HCT116 (cell line): ENCODE results near the gene MERTK. TPM values are rescaled to one million over a fixed set of nuclear protein-coding genes. Genes with fewer than 3 reads are reported as not detected.

ENCODE experiments used
- ATAC-seq: fragments of 200-7000 bp; cut with Tn5 transposase; 2 replicates; pipeline ENCODE4 v1.9.1; 2020; ENCODE audit warnings: mild to moderate bottlenecking, moderate library complexity
- BruUV-seq: library from RNA; stranded (reverse); fragments of 400-500 nt; replicated peaks from 2 replicates; lab custom pipeline; 2021; lab: Mats Ljungman, UMichigan
- CTCF ChIA-PET: fragments of 300-600 bp; sonication (Branson Sonifier 250); formaldehyde crosslinking; loops from one replicate; lab custom pipeline; 2021; ENCODE audit warnings: antibody characterized with exemption; lab: Charles Lee
- POLR2A ChIA-PET: fragments of 300-600, 350-600 bp; sonication (Branson Sonifier 250); formaldehyde crosslinking; loops from one replicate; lab custom pipeline; 2021; ENCODE audit warnings: antibody characterized with exemption; lab: Charles Lee
- RAD21 ChIA-PET, 2 experiments: fragments of 300-600 bp; sonication (Branson Sonifier 250); formaldehyde crosslinking; loops; one replicate each; lab custom pipeline; 2023; ENCODE audit warnings: low total read pairs in 2 of 2; ENCODE audit not compliant: uncharacterized antibody in 2 of 2, unreplicated experiment in 2 of 2, low non-redundant PET in 1 of 2; lab: Charles Lee
- DNase-seq: peaks from one replicate; pipeline ENCODE4 v3.0.0-alpha.2; 2010; ENCODE audit warnings: low read depth, low spot score
- H2AFZ ChIP-seq: fragments of 200-600 bp; shearing (Covaris generic), sonication (generic); 2 replicates; pipeline ENCODE4 v1.6.1; 2017; ENCODE audit warnings: low read depth, mixed run types, mixed read lengths, antibody characterized with exemption, low read length; ENCODE audit not compliant: poor library complexity, severe bottlenecking
- H3K27ac ChIP-seq: 2 replicates; pipeline ENCODE4 v1.5.1; 2012; ENCODE audit warnings: low read depth, low read length
- H3K27me3 ChIP-seq: fragments of 200-600 bp; sonication (generic); 2 replicates; pipeline ENCODE4 v1.6.1; 2016; ENCODE audit warnings: mixed run types, low read length, mixed read lengths; ENCODE audit not compliant: insufficient read depth
- H3K36me3 ChIP-seq, 2 experiments: fragments of 200-500 bp in 1 of 2; fragments of 200-600 bp in 1 of 2; sonication (Bioruptor generic) in 1 of 2; sonication (generic) in 1 of 2; 2 replicates each; pipeline versions ENCODE4 v1.5.1 to v1.6.1; 2014 to 2016; ENCODE audit warnings: low read length in 2 of 2, inconsistent platforms in 1 of 2, mixed read lengths in 1 of 2, mixed run types in 1 of 2; ENCODE audit not compliant: insufficient read depth in 2 of 2, control insufficient read depth in 1 of 2
- H3K4me1 ChIP-seq, 2 experiments: fragments of 200-600 bp in 1 of 2; sonication (generic) in 1 of 2; 2 replicates each; pipeline versions ENCODE4 v1.5.1 to v1.6.1; 2012 to 2017; ENCODE audit warnings: low read length in 2 of 2, inconsistent platforms in 1 of 2, mild to moderate bottlenecking in 1 of 2, mixed read lengths in 1 of 2, mixed run types in 1 of 2, moderate library complexity in 1 of 2; ENCODE audit not compliant: insufficient read depth in 2 of 2, control insufficient read depth in 1 of 2
- H3K4me2 ChIP-seq: fragments of 200-600 bp; sonication (generic); 2 replicates; pipeline ENCODE4 v1.6.1; 2017; ENCODE audit warnings: mixed run types, low read length, mixed read lengths
- H3K4me3 ChIP-seq, 2 experiments: fragments of 200-600 bp in 1 of 2; sonication (generic) in 1 of 2; replicated peaks in 1 of 2; 2 replicates each; pipeline ENCODE4 v1.5.1; 2011 to 2016; ENCODE audit warnings: low read length in 2 of 2, control low read depth in 1 of 2, low read depth in 1 of 2, mild to moderate bottlenecking in 1 of 2, mixed read lengths in 1 of 2, mixed run types in 1 of 2
- H3K79me2 ChIP-seq: fragments of 200-600 bp; sonication (generic); 2 replicates; pipeline ENCODE4 v1.6.1; 2017; ENCODE audit warnings: mild to moderate bottlenecking, mixed run types, low read length, moderate library complexity, mixed read lengths; ENCODE audit not compliant: insufficient read depth
- H3K9ac ChIP-seq: fragments of 200-600 bp; sonication (generic); 2 replicates; pipeline ENCODE4 v1.6.1; 2016; ENCODE audit warnings: low read length, mixed read lengths
- H3K9me2 ChIP-seq: fragments of 200-600 bp; sonication (generic), shearing (Covaris generic); 2 replicates; pipeline ENCODE4 v1.6.1; 2017; ENCODE audit warnings: mixed run types, mild to moderate bottlenecking, moderate library complexity; ENCODE audit not compliant: insufficient read depth
- H3K9me3 ChIP-seq, 2 experiments: fragments of 200-500 bp in 1 of 2; fragments of 200-600 bp in 1 of 2; sonication (Bioruptor generic) in 1 of 2; sonication (generic) in 1 of 2; 2 replicates each; pipeline ENCODE4 v1.6.1; 2014 to 2017; ENCODE audit warnings: low read length in 2 of 2, mixed read lengths in 2 of 2, inconsistent platforms in 1 of 2, low read depth in 1 of 2, mild to moderate bottlenecking in 1 of 2, mixed run types in 1 of 2, moderate library complexity in 1 of 2; ENCODE audit not compliant: control insufficient read depth in 1 of 2, insufficient read depth in 1 of 2
- H4K20me1 ChIP-seq: fragments of 200-600 bp; sonication (generic), shearing (Covaris generic); 2 replicates; pipeline ENCODE4 v1.6.1; 2017; ENCODE audit warnings: mixed run types, mild to moderate bottlenecking, moderate library complexity; ENCODE audit not compliant: insufficient read depth
- CBX3 ChIP-seq: IDR thresholded peaks from 2 replicates; pipeline ENCODE4 v1.6.1; 2012; ENCODE audit warnings: low read depth
- EGR1 ChIP-seq: IDR thresholded peaks from 2 replicates; pipeline ENCODE4 v1.6.1; 2012; ENCODE audit warnings: low read depth
- EZH2 ChIP-seq: fragments of 200-600 bp; sonication (generic); IDR thresholded peaks from 2 replicates; pipeline ENCODE4 v1.6.1; 2017; ENCODE audit warnings: antibody characterized with exemption, mixed run types
- EZH2phosphoT487 ChIP-seq: fragments of 200-600 bp; IDR thresholded peaks from 2 replicates; pipeline ENCODE4 v1.6.1; 2018; ENCODE audit warnings: antibody characterized with exemption, borderline replicate concordance
- JUND ChIP-seq: IDR thresholded peaks from 2 replicates; pipeline ENCODE4 v1.6.1; 2012
- POLR2AphosphoS5 ChIP-seq: IDR thresholded peaks from 2 replicates; pipeline ENCODE4 v1.6.1; 2011; ENCODE audit warnings: mild to moderate bottlenecking, low read depth, low read length, moderate library complexity
- RAD21 ChIP-seq: IDR thresholded peaks from 2 replicates; pipeline ENCODE4 v1.6.1; 2012; ENCODE audit warnings: low read depth, mild to moderate bottlenecking
- SIN3A ChIP-seq: IDR thresholded peaks from 2 replicates; pipeline ENCODE4 v1.6.1; 2012; ENCODE audit warnings: low read depth
- SP1 ChIP-seq: IDR thresholded peaks from 2 replicates; pipeline ENCODE4 v1.6.1; 2012; ENCODE audit warnings: low read depth
- TCF7L2 ChIP-seq: IDR thresholded peaks from 2 replicates; pipeline ENCODE4 v1.7.0; 2011; ENCODE audit warnings: borderline replicate concordance, inconsistent platforms; ENCODE audit not compliant: insufficient read depth, insufficient read length; ENCODE audit errors: extremely low read depth
- YY1 ChIP-seq: IDR thresholded peaks from 2 replicates; pipeline ENCODE4 v1.6.1; 2011; ENCODE audit warnings: low read length, low read depth, moderate library complexity, mild to moderate bottlenecking; ENCODE audit not compliant: insufficient replicate concordance; ENCODE audit errors: extremely low read depth
- intact Hi-C: fragments of 100-400 bp; cut with micrococcal nuclease; formaldehyde crosslinking; loops from 2 replicates; pipeline ENCODE4 v1.10.0; 2022
- total RNA-seq: library from RNA; stranded (reverse); gene quantifications from one replicate; pipeline ENCODE4 v1.2.1, GENCODE V29; 2021; ENCODE audit not compliant: unreplicated experiment
- TF ChIP-seq, protein P1 (sequence below): IDR thresholded peaks from 2 replicates; pipeline ENCODE4 v1.6.1; 2012; ENCODE audit warnings: low read depth

Gene MERTK
- total RNA-seq, 1 experiment from 2014 or later: 5.7 TPM

DNA sequence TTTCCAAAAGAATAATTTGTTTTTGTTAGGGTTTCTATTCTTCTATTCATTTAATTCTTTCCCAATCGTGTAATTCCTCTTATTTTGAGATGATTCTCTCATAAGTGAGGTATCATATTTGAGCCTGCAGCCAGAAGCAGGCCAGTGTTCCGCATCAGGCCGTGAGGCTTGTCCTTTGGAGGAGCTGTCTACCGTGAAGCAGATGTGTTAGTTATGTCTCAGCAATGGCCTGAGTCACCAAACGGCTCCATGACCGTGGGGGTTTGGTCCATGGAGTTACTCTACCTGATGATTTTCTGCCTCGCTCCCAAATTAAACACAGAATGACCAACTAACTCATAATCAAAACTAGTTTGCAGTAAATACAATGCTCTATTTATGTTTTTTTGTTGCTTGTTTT, 92.4 kb downstream of the MERTK start:
- Histone ChIP-seq H3K27me3 (no peaks in the 10 kb centered on the region), H3K27ac (no peak overlapping the region), H3K9me3 (no peaks in the 10 kb centered on the region), H3K4me1 (no peaks in the 10 kb centered on the region), H3K4me3 (no peak overlapping the region), H2AFZ (no peak overlapping the region), H3K4me2 (no peak overlapping the region), H3K36me3 (no peaks in the 10 kb centered on the region), H3K9ac (no peak overlapping the region), H3K79me2 (no peaks in the 10 kb centered on the region), H3K9me2 (no peaks in the 10 kb centered on the region), H4K20me1 (no peaks in the 10 kb centered on the region)
- TF ChIP-seq SIN3A (no peak), TCF7L2 (no peak), JUND (no peak), EZH2 (no peak), YY1 (no peak), POLR2AphosphoS5 (no peak), CBX3 (no peak), SP1 (no peak)
- intact Hi-C loops: no loop called here
- ChIA-PET CTCF (no interaction called here), POLR2A (no interaction called here), RAD21 (no interaction called here)
- no TSS peak for BruUV-seq
- DNase-seq (no peak), ATAC-seq (no peak)

- CTCF ChIA-PET: no interaction called here
- RAD21 ChIA-PET: no interaction called here
- no peaks in the 10 kb centered on the region for H3K9me3 ChIP-seq
- TF ChIP-seq EZH2phosphoT487: no peak
- TF ChIP-seq CBX3: no peak
- TF ChIP-seq, protein P1, sequence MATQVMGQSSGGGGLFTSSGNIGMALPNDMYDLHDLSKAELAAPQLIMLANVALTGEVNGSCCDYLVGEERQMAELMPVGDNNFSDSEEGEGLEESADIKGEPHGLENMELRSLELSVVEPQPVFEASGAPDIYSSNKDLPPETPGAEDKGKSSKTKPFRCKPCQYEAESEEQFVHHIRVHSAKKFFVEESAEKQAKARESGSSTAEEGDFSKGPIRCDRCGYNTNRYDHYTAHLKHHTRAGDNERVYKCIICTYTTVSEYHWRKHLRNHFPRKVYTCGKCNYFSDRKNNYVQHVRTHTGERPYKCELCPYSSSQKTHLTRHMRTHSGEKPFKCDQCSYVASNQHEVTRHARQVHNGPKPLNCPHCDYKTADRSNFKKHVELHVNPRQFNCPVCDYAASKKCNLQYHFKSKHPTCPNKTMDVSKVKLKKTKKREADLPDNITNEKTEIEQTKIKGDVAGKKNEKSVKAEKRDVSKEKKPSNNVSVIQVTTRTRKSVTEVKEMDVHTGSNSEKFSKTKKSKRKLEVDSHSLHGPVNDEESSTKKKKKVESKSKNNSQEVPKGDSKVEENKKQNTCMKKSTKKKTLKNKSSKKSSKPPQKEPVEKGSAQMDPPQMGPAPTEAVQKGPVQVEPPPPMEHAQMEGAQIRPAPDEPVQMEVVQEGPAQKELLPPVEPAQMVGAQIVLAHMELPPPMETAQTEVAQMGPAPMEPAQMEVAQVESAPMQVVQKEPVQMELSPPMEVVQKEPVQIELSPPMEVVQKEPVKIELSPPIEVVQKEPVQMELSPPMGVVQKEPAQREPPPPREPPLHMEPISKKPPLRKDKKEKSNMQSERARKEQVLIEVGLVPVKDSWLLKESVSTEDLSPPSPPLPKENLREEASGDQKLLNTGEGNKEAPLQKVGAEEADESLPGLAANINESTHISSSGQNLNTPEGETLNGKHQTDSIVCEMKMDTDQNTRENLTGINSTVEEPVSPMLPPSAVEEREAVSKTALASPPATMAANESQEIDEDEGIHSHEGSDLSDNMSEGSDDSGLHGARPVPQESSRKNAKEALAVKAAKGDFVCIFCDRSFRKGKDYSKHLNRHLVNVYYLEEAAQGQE: no peak
- no peak for TF ChIP-seq RAD21
- no peak for TF ChIP-seq SP1
- no peak for TF ChIP-seq EGR1
- H3K4me1 ChIP-seq: no peaks in the 10 kb centered on the region
- intact Hi-C loops: no loop called here
- no peaks in the 10 kb centered on the region for H3K79me2 ChIP-seq
- no peak overlapping the region for H3K4me2 ChIP-seq
- no peak overlapping the region for H3K4me3 ChIP-seq
- no peaks in the 10 kb centered on the region for H4K20me1 ChIP-seq
- DNase-seq: no peak
- no peak overlapping the region for H2AFZ ChIP-seq
- POLR2A ChIA-PET: no interaction called here
- H3K27me3 ChIP-seq: no peaks in the 10 kb centered on the region
- H3K27ac ChIP-seq: no peak overlapping the region
- no peaks in the 10 kb centered on the region for H3K36me3 ChIP-seq
- H3K9ac ChIP-seq: no peak overlapping the region
- ATAC-seq: no peak
- no TSS peak for BruUV-seq
- H3K9me2 ChIP-seq: no peaks in the 10 kb centered on the region
These were observed 95.6 kb downstream of the MERTK start for GRCh38 chr2:111994042-111994441.
